HG03280 (cell line): ENCODE data around the gene GRIK5.
"Not testable (repeated sequence)": the region's sequence is repeated elsewhere in the genome, so short reads cannot be mapped to it uniquely, and the experiment has no call there.

ENCODE experiments used
- ATAC-seq: cut with Tn5 transposase; IDR thresholded peaks from one replicate; pipeline ENCODE4 v1.9.1; 2021; ENCODE audit warnings: mild to moderate bottlenecking, moderate library complexity; ENCODE audit not compliant: unreplicated experiment

GRIK5 gene

GRCh38 chr19:42053037-42053935, 16.7 kb downstream of the GRIK5 start:
- ATAC-seq = no peak

- no peak for ATAC-seq
Measured at GRCh38 chr19:42052241-42052863, 17.7 kb downstream of the GRIK5 start.

- no peak for ATAC-seq
Measured at GRCh38 chr19:42051166-42052115, 18.6 kb downstream of the GRIK5 start.

- ATAC-seq = no peak
Measured at GRCh38 chr19:42048992-42049391, 21.0 kb downstream of the GRIK5 start.

- no peak for ATAC-seq
Measured at GRCh38 chr19:42045575-42045974, 24.4 kb downstream of the GRIK5 start.

- no peak for ATAC-seq
Measured at GRCh38 chr19:42042455-42043170, 27.4 kb downstream of the GRIK5 start.

GRCh38 chr19:42040491-42040890, 29.5 kb downstream of the GRIK5 start:
- not testable (repeated sequence) for ATAC-seq

- ATAC-seq = no peak
Measured at GRCh38 chr19:42040031-42040430, 30.0 kb downstream of the GRIK5 start.

GRCh38 chr19:42038666-42039065, 31.3 kb downstream of the GRIK5 start:
- ATAC-seq = no peak

GRCh38 chr19:42037649-42038048, 32.4 kb downstream of the GRIK5 start:
- no peak for ATAC-seq

- not testable (repeated sequence) for ATAC-seq
Measured at GRCh38 chr19:42034640-42035391, 35.2 kb downstream of the GRIK5 start.

- no peak for ATAC-seq
Measured at GRCh38 chr19:42033413-42033812, 36.6 kb downstream of the GRIK5 start.

- no peak for ATAC-seq
Measured at GRCh38 chr19:42032431-42032830, 37.6 kb downstream of the GRIK5 start.

GRCh38 chr19:42030645-42031440, 39.2 kb downstream of the GRIK5 start:
- no peak for ATAC-seq

- no peak for ATAC-seq
Measured at GRCh38 chr19:42028304-42029216, 41.4 kb downstream of the GRIK5 start.

- ATAC-seq = no peak
Measured at GRCh38 chr19:42024622-42025111, 45.3 kb downstream of the GRIK5 start.

GRCh38 chr19:42023943-42024260, 46.1 kb downstream of the GRIK5 start:
- no peak for ATAC-seq
